GM18907 (cell line): ENCODE results near the gene SERPINB2.
"Not testable (repeated sequence)": the region's sequence is repeated elsewhere in the genome, so short reads cannot be mapped to it uniquely, and the experiment has no call there.

Source experiments
- ATAC-seq: cut with Tn5 transposase; IDR thresholded peaks from one replicate; pipeline ENCODE4 v1.9.1; 2021; ENCODE audit warnings: mild to moderate bottlenecking, moderate library complexity; ENCODE audit not compliant: unreplicated experiment

SERPINB2 gene

GRCh38 chr18:63888470-63889190 is 1.1 kb downstream of the SERPINB2 start:
- ATAC-seq: no peak

- ATAC-seq: no peak
These were observed 2.1 kb downstream of the SERPINB2 start for GRCh38 chr18:63889626-63890025.

DNA sequence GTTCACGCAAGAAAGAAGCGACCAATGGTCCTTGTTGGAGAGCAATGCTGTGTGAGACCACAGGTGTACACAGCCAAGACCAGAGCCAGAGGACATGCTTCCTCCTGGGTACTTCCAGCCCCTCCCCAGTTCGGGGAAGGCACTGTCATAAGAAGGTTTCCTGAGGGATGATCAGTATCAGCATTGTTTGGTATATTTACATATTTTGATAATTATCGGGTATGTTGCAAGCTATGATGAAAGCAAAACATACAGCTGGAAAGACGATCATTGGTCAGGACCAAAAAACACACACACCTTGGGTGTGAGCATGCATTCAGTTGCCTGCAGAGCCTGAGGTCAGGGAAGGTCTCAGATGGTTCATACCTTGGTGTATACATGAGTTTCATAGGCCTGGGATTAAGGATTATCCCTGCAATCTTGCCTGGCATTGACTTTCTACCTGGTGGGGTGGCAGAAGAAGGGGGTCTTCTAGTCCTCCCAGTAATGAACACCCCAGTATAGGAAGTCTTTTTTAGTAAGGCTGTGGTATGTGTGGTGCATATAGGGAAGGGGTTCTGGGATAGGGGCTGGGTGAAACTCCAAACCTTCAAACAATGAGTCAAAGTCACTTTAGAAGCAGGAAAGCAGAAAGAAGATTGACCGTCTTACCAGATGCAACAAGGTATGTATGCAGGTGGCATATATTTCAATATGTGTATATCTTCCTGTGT is 2.9 kb downstream of the SERPINB2 start:
- ATAC-seq: no peak

DNA sequence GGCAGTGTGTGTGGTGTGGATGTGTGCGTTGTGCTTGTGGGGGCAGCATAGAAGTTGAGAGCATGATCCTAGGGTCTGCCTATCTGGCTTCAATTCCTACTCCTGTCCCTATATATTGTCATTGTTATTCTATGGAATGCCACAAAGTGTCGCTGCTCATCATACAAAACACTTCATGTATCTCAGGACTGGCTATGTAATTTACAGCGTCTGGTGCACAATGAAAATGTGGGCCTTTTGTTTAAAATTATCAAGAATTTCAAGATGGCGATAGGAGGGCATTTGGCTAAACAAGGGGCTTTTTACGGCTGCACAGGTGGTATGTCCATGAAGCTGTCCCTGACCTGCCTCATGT is 3.4 kb downstream of the SERPINB2 start:
- peak; percentile 87 for ATAC-seq

- ATAC-seq: no peak
These were observed 5.1 kb downstream of the SERPINB2 start for GRCh38 chr18:63892566-63892965.

DNA sequence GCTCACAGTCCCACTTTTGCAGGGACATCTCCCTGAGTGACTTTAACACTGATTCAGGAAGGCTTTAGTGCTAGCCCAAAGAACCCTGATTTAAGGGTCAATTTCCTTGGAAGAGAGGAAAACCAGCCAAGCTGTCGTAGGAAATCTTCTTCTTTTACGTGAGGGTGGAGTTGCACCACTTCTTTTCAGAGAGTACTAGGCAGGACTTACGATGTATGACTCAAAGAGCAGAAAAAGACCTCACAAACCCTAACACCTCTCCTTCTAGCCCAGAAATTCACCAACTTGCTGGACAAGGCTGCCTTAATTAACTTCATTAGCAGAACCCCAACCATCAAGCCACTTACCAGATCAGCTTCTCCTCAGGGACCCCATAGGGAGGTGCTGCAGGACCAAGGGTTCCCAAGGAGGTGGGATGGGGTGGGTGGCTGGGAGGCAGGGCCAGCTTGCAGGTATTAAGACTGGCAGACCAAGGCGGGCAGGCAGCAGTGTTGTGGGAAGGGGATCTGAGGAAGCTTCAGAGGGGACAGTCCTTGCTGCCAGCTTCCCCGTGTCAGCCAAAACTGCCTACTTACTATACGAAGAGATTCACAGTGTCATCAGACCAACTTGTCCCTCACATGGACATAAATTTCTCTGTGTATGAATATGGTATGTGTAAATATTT is 6.7 kb downstream of the SERPINB2 start:
- ATAC-seq: no peak

DNA sequence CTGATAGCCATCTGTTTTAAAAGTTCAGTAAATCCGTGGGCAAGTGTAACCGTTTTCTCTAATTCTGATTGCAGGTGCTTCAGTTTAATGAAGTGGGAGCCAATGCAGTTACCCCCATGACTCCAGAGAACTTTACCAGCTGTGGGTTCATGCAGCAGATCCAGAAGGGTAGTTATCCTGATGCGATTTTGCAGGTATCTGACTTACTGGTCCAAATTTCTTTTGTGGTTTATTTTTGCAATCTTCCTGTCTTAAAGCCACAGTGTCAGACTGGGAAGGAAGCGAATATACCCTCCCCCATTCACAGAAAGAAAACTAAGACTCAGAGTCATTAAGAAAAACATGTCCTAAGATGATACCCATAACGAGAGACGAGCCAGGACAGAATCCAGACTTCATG is 7.7 kb downstream of the SERPINB2 start:
- ATAC-seq: no peak

GRCh38 chr18:63897072-63897471 is 9.6 kb downstream of the SERPINB2 start:
- no peak for ATAC-seq

GRCh38 chr18:63899206-63899605 is 11.7 kb downstream of the SERPINB2 start:
- no peak for ATAC-seq

- no peak for ATAC-seq
These were observed 16.5 kb downstream of the SERPINB2 start for GRCh38 chr18:63903851-63904570.

DNA sequence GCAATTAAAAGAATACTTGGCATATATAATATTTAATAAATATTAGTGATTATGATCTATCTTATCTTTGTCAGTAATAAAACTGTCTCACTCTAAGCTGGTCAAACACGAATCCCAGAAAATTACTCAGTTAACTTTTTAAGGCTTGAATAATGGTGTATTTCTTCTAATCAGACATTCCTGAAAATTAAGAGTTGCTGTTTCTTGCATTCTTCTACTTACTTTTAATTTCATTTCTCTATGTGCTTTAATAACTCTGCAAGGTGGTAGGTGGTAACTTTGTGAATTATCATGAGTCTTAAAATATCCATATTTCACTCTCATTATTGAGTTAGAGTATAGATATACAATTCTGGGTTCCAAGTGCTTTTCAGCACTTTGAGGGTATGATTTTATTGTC is 17.2 kb downstream of the SERPINB2 start:
- no peak for ATAC-seq

- ATAC-seq: no peak
These were observed 17.9 kb downstream of the SERPINB2 start for GRCh38 chr18:63905361-63905760.

- no peak for ATAC-seq
These were observed 18.6 kb downstream of the SERPINB2 start for GRCh38 chr18:63906056-63906455.

- ATAC-seq: peak; percentile 48
These were observed 20.2 kb downstream of the SERPINB2 start, which contains the start of gene SERPINB10 for GRCh38 chr18:63907664-63908063. Gene SERPINB10 (plus strand): TSS chr18:63907958. CDS start chr18:63915511, 7,553 bp downstream.

DNA sequence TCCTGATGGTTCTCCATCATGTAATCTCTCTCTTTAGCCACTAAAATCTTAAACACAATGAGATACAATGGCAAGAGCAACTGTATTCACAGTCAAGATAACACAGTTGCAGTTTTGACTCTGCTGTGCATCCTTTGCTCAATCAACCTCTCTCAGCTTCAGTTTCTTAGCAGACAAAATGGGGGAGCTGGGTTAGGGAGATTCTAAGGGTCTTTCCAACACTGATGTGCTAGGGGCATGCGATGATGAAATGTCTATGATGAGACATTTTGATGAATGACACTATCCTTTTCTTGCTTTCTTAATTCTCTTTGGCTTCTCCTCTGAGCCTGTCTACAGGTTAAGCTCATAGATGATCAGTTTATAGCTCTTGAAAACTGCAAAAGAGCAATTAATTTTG is 21.4 kb downstream of the SERPINB2 start:
- no peak for ATAC-seq

DNA sequence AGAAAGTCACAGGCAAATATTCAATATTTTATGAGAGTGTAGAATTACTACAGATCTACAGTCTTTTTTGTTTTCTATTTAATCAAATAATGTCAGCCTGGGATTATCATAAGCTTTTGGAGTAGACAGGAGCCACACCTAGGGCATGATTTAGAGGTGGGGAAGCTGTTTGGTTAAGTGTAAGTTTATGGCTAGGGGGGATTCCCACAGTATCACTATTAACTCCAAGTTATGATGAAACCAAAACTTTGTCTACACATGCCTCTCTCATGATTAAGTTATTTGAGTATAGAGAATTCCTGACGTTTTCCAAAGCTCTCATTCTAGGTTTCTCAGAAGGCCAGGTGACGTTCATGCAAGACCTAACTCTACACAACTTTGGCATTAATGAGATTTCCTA is 22.4 kb downstream of the SERPINB2 start:
- peak; percentile 84 for ATAC-seq

- ATAC-seq: no peak
These were observed 30.3 kb downstream of the SERPINB2 start for GRCh38 chr18:63917817-63918216.

DNA sequence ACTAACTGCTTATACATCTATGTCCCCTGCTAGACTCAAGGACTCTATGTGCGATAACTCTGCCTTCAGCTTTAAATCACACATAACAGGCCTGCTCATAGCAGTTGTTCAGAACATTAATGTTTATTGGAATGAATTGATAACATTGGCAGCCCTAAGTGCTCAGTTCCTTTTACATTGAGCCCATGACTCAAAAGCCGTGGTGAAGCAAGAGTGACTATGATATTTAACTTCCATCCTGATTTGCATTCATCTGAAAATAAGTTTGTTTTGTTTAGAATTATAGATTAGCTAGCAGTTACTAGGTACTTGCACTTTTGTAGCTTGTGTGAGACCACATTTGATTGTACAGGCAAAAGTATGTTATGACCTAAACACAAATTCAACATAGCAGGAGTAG is 34.5 kb downstream of the SERPINB2 start:
- no peak for ATAC-seq

DNA sequence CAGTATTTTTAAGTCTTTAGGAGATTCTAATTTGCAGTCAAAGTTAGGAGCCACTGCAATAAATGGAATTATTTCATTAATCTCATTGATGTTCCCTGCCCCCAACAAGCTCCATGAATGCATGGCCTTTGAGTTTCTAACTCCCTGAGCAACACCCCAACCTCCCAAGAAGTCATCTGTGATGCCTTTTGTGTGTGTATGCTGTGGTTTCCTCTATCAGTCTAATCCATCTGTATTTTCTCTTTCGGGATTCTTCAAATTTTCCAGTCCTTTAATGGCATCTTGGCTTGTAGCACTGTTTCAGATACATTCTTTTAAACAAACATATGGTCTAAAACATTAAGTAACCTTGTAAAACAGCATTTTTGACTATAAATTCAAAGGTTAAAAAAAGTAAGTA is 37.0 kb downstream of the SERPINB2 start:
- no peak for ATAC-seq

DNA sequence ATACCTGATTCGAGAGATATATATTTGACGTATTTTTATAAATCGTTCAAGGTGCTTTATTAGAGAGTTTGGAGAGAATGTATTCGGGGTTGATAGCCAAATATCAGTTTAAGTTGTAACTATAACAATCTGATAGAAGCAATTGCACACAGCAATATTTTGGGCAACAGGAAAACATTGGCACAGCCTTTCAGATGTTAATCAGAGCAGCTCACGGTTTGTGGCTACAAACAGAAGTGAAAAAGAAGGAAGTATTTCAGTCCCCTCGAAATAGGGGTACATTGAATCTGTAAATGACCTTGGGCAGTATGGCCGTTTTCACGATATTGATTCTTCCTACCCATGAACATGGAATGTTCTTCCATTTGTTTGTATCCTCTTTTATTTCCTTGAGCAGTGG is 40.8 kb downstream of the SERPINB2 start:
- ATAC-seq: no peak

DNA sequence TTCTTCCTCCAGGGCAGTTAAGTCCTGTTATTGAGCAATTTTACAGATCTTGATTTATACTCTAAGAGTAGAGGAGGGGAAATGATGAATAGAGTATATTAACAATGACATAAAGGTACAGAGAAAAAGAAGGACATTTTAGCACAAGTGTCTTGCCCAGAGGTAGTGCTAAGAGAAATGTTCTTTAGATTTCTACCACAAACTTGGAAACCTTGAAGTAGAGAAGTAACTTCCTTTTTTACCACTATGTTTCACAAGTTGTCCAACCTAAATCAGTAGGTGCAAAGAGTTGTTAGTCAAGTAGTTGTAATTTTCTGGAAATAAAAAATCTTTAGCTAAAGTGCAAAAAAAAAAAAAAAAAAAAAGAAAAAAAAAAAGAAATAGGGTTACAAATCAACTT is 41.9 kb downstream of the SERPINB2 start:
- ATAC-seq: not testable (repeated sequence)
